Thyroid gland (tissue), 4 donors: Measurements from ENCODE around the gene SHE. TPM values are rescaled to one million over a fixed set of nuclear protein-coding genes. Genes with fewer than 3 reads are reported as not detected.

Source experiments
- DNase-seq, 2 donors: peaks; one replicate each; pipeline ENCODE4 v3.0.0-alpha.2; 2019
- H3K27ac ChIP-seq, 3 donors: fragments of 200-600 bp; sonication (generic); 1 replicate in 2 of 3; 2 replicates in 1 of 3; pipeline ENCODE4 v1.5.1; 2016 to 2019; ENCODE audit warnings: mild to moderate bottlenecking in 1 of 3, moderate library complexity in 1 of 3
- H3K27me3 ChIP-seq: fragments of 200-600 bp; sonication (generic); one replicate; pipeline ENCODE4 v1.5.1; 2019
- H3K36me3 ChIP-seq, 2 donors: fragments of 200-600 bp; sonication (generic); one replicate each; pipeline ENCODE4 v1.5.1; 2016 to 2019
- H3K4me1 ChIP-seq, 2 donors: fragments of 200-600 bp; sonication (generic); one replicate each; pipeline ENCODE4 v1.5.1; 2017 to 2019
- H3K4me3 ChIP-seq, 3 donors: fragments of 200-600 bp; sonication (generic); replicated peaks in 1 of 3; 1 replicate in 2 of 3; 2 replicates in 1 of 3; pipeline ENCODE4 v1.5.1; 2016; ENCODE audit warnings: mild to moderate bottlenecking in 1 of 3
- H3K9me3 ChIP-seq: fragments of 200-600 bp; sonication (generic); one replicate; pipeline ENCODE4 v1.5.1; 2017
- CTCF ChIP-seq, 6 experiments: fragments of 200-600 bp in 3 of 6; fragments of 450-650 bp in 3 of 6; sonication (generic) in 3 of 6; IDR thresholded peaks; one replicate each; pipeline ENCODE4 v1.5.1; 2016 to 2019; ENCODE audit warnings: antibody characterized with exemption in 6 of 6, mild to moderate bottlenecking in 2 of 6, inconsistent platforms in 1 of 6, moderate library complexity in 1 of 6
- POLR2A ChIP-seq, 2 donors: fragments of 450-650 bp; IDR thresholded peaks; one replicate each; pipeline ENCODE4 v1.6.1; 2017; ENCODE audit warnings: antibody characterized with exemption in 2 of 2, mild to moderate bottlenecking in 2 of 2, moderate library complexity in 1 of 2
- WGBS, 2 donors: methylation state at CpG; one replicate each; pipeline ENCODE4 v1.1.5; 2017; 5-methylcytosine and 5-hydroxymethylcytosine counted together
- intact Hi-C: fragments of 100-400 bp; cut with DNase I; formaldehyde crosslinking; loops from one replicate; pipeline ENCODE4 v1.15.1; 2023
- total RNA-seq, 4 donors: library from RNA; depleted of rRNA; stranded (reverse); fragments of >200 nt; gene quantifications; one replicate each; pipeline ENCODE4 v1.2.3, GENCODE V29; 2016

SHE gene
- total RNA-seq, 4 donors from 2014 or later = 35.8 to 56.0 (median 43.0) TPM

- Histone ChIP-seq H3K27me3 (no peaks in the 10 kb centered on the region), H3K9me3 (no peaks in the 10 kb centered on the region), H3K4me1 (peaks cover 0 to 6% of the 10 kb centered on the region in 2 donors), H3K4me3 (no peak overlapping the region), H3K36me3 (peaks cover 4 to 12% of the 10 kb centered on the region in 2 donors), H3K27ac (peak overlapping the region in 2 of 3 donors; percentile 36 to 61)
- WGBS, 2 donors = 60 to 75% methylated on average over 18 of the region's 18 CpGs
- DNase-seq = peak; percentile 32 to 60
- TF ChIP-seq POLR2A (IDR thresholded peaks at IDR 0.05) (no peak), CTCF (IDR thresholded peaks at IDR 0.05) (no peak)
- intact Hi-C loops = no loop called here
These were observed 67.7 kb downstream of the SHE start for GRCh38 chr1:154434346-154435085.

GRCh38 chr1:154433161-154433764 is 68.9 kb downstream of the SHE start:
- H3K36me3 ChIP-seq = peaks cover 4 to 12% of the 10 kb centered on the region in 2 donors
- DNase-seq = no peak
- H3K9me3 ChIP-seq = no peaks in the 10 kb centered on the region
- TF ChIP-seq POLR2A (IDR thresholded peaks at IDR 0.05) (no peak), CTCF (IDR thresholded peaks at IDR 0.05) (no peak)
- no peak overlapping the region for H3K27ac ChIP-seq
- no peak overlapping the region for H3K4me3 ChIP-seq
- peaks cover 0 to 6% of the 10 kb centered on the region in 2 donors for H3K4me1 ChIP-seq
- intact Hi-C loops = no loop called here
- WGBS, 2 donors = 85 to 89% methylated on average over 6 to 8 of the region's 9 CpGs
- H3K27me3 ChIP-seq = no peaks in the 10 kb centered on the region

- Histone ChIP-seq H3K4me1 (peaks cover 11 to 13% of the 10 kb centered on the region in 2 donors), H3K27me3 (no peaks in the 10 kb centered on the region), H3K4me3 (no peak overlapping the region), H3K36me3 (peaks cover 4 to 12% of the 10 kb centered on the region in 2 donors), H3K9me3 (no peaks in the 10 kb centered on the region), H3K27ac (no peak overlapping the region)
- DNase-seq = no peak
- WGBS, 2 donors = 83 to 90% methylated on average over 10 of the region's 10 CpGs
- no peak for TF ChIP-seq CTCF (IDR thresholded peaks at IDR 0.05)
- no peak for TF ChIP-seq POLR2A (IDR thresholded peaks at IDR 0.05)
- intact Hi-C loops = no loop called here
These were observed 70.4 kb downstream of the SHE start for GRCh38 chr1:154431586-154432373.

- Histone ChIP-seq H3K36me3 (peaks cover 0 to 10% of the 10 kb centered on the region in 2 donors), H3K4me3 (no peak overlapping the region), H3K9me3 (no peaks in the 10 kb centered on the region), H3K27me3 (no peaks in the 10 kb centered on the region), H3K4me1 (peaks cover 11 to 13% of the 10 kb centered on the region in 2 donors), H3K27ac (no peak overlapping the region)
- no peak for DNase-seq
- TF ChIP-seq POLR2A (IDR thresholded peaks at IDR 0.05) (no peak), CTCF (IDR thresholded peaks at IDR 0.05) (no peak)
- WGBS, 2 donors = 71 to 81% methylated on average over 11 of the region's 11 CpGs
- intact Hi-C loops = no loop called here
These were observed 71.3 kb downstream of the SHE start for GRCh38 chr1:154430903-154431302.
